SJCRH30 (cell line): ENCODE measurements around the gene PALD1. TPM values are rescaled to one million over a fixed set of nuclear protein-coding genes. Genes with fewer than 3 reads are reported as not detected.
"Not testable (repeated sequence)": the region's sequence is repeated elsewhere in the genome, so short reads cannot be mapped to it uniquely, and the experiment has no call there.

Experiments used
- DNase-seq, 2 experiments: peaks; one replicate each; pipeline ENCODE4 v3.0.0-alpha.2; 2015 to 2020
- H3K27ac ChIP-seq: fragments of 250-450 bp; sonication (Bioruptor Pico); 2 replicates; pipeline ENCODE4 v1.5.1; 2020; ENCODE audit warnings: mild to moderate bottlenecking, moderate library complexity
- H3K27me3 ChIP-seq: fragments of 250-450 bp; sonication (Bioruptor Pico); 2 replicates; pipeline ENCODE4 v1.5.1; 2020; ENCODE audit warnings: mild to moderate bottlenecking, moderate library complexity
- H3K36me3 ChIP-seq: fragments of 250-450 bp; sonication (Bioruptor Pico); 2 replicates; pipeline ENCODE4 v1.5.1; 2020; ENCODE audit warnings: mild to moderate bottlenecking, moderate library complexity
- H3K4me1 ChIP-seq: fragments of 250-450 bp; sonication (Bioruptor Pico); 2 replicates; pipeline ENCODE4 v1.5.1; 2020; ENCODE audit warnings: mild to moderate bottlenecking, moderate library complexity
- H3K4me3 ChIP-seq: fragments of 250-450 bp; sonication (Bioruptor Pico); 2 replicates; pipeline ENCODE4 v1.5.1; 2020; ENCODE audit warnings: mild to moderate bottlenecking, moderate library complexity
- H3K9me3 ChIP-seq: fragments of 250-450 bp; sonication (Bioruptor Pico); replicated peaks from 2 replicates; pipeline ENCODE4 v1.5.1; 2020; ENCODE audit warnings: mild to moderate bottlenecking, moderate library complexity
- total RNA-seq: library from RNA; depleted of rRNA; stranded (reverse); fragments of >200 nt; shearing (Covaris generic); gene quantifications from 2 replicates; pipeline ENCODE4 v1.2.3, GENCODE V29; 2014

The PALD1 gene
- total RNA-seq, 1 experiment from 2014 or later = 12.8 TPM

DNA sequence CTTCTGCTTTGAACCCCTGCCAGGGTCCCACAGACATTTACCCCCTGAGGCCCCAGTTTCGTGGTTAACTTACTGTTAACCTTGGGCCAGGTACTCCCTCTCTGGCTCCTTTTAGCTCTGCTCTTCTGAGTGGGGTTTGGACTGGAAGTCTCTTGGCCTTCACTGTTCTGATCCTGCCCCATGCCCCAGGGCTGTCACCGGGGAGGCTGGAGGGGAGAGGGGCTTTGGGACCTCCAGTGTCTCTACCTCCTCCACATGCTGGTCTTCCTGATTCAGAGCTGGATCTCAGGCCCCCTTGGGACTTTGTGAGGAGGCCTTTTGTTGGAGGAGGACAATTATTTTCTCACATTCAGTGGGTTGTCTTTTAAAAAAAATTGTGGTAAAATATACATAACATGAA, 12.7 kb upstream of the PALD1 start:
- no peaks in the 10 kb centered on the region for H3K27me3 ChIP-seq
- H3K36me3 ChIP-seq = no peaks in the 10 kb centered on the region
- peaks cover 11% of the 10 kb centered on the region for H3K4me1 ChIP-seq
- no peaks in the 10 kb centered on the region for H3K9me3 ChIP-seq
- H3K4me3 ChIP-seq = no peak overlapping the region
- DNase-seq = no peak
- no peak overlapping the region for H3K27ac ChIP-seq

DNA sequence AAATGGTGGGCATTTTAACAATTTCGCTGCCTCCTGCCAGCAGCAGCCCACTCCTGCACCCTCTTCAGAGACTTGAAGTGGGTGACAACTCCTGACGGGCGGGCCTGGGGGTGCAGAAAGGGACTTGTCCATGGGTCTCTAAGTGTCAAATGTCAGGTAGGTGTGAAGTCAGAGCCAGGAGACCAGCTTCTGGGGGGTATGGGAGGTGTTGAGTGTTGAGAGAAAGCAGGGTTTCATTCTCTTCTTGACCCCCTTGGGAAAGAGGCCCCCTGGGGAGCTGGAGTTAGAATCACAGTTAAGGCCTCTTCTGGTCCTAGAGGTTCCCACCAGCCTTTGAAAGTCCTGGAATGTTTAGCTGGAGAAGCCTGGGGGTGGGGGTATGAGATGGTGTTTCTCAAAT, 11.6 kb upstream of the PALD1 start:
- Histone ChIP-seq H3K4me1 (peaks cover 11% of the 10 kb centered on the region), H3K27ac (no peak overlapping the region), H3K9me3 (no peaks in the 10 kb centered on the region), H3K36me3 (no peaks in the 10 kb centered on the region), H3K27me3 (no peaks in the 10 kb centered on the region), H3K4me3 (no peak overlapping the region)
- no peak for DNase-seq

DNA sequence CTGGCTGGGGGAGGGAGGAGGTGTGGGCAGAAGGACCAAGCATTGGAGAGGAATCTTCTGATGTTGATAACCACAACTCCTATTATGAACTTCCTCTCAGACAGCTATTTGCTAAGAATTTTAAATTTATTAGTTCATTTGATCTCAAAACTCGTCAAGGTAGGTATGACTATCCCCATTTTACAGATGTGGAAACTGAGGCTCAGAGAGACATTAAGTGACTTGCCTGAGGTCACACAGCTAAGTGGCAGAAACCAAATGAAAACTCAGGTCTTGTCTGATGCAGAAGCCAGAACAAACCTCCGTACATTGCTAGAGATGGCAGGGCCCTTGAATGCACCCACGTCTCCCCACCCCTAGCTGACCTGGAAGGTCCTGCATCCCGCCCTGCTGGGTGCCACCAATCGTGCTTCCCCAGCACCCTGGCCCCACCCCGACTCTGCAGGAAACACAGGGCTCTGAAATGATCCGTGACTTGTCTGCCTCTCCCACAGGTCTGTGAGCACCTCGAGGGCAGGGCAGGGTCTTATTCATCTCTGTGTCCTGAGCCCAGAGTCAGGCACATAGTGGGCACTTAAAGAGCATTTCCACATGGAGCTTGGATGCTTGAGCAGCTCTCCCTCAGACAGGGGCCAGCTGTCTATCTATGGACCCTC, 5.6 kb upstream of the PALD1 start:
- peaks cover 20% of the 10 kb centered on the region for H3K4me1 ChIP-seq
- no peaks in the 10 kb centered on the region for H3K36me3 ChIP-seq
- no peak for DNase-seq
- H3K27me3 ChIP-seq = no peaks in the 10 kb centered on the region
- H3K27ac ChIP-seq = no peak overlapping the region
- H3K9me3 ChIP-seq = no peaks in the 10 kb centered on the region
- no peak overlapping the region for H3K4me3 ChIP-seq

DNA sequence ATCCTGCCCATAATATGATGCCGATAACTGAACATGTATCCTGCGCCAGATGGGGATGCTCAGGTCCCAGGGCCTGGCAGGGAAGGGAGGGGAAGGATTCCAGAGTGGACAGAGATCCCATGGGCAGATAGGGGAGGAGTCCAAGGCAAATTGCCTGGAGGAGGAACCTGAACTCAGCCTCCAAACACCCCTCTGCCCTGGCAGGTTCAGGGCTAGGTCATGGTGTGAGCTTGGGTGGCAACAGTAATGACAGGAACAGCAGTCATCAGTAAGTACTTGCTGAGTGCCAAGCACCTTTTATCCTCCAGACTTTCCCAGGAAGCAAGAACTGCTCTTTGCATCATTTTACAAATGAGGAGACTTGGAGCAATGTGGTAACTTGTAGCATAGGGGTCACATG, 3.8 kb upstream of the PALD1 start:
- H3K27me3 ChIP-seq = no peaks in the 10 kb centered on the region
- H3K4me3 ChIP-seq = no peak overlapping the region

DNA sequence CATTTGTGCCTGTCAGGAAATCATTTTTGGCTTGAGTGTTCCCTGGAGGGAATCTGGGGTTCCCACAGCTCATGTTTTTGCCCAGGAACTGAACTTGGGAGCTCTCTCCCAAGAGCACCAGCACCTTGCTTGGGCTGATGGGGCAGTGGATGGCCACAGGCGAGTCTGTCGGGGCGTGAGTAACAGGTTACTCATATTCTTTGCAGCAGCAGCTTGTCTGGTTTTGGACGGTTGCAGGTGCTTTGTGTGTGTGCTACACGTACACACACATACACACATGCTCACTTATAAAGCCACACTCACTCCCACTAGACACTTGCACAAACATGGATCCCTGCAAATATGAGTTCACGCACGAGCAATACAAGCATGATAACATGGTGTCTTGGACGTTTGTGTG, 2.9 kb upstream of the PALD1 start:
- peak overlapping the region; percentile 49 for H3K27ac ChIP-seq
- peaks cover 20% of the 10 kb centered on the region for H3K4me1 ChIP-seq
- H3K36me3 ChIP-seq = no peaks in the 10 kb centered on the region
- DNase-seq = no peak
- no peak overlapping the region for H3K4me3 ChIP-seq
- no peaks in the 10 kb centered on the region for H3K9me3 ChIP-seq
- no peaks in the 10 kb centered on the region for H3K27me3 ChIP-seq

More for the DNA sequence above, 3.8 kb upstream of the PALD1 start:
- Histone ChIP-seq H3K4me1 (peaks cover 20% of the 10 kb centered on the region), H3K36me3 (no peaks in the 10 kb centered on the region), H3K27ac (peak overlapping the region; percentile 49), H3K9me3 (no peaks in the 10 kb centered on the region)
- peak; percentile 84 to 91 for DNase-seq

DNA sequence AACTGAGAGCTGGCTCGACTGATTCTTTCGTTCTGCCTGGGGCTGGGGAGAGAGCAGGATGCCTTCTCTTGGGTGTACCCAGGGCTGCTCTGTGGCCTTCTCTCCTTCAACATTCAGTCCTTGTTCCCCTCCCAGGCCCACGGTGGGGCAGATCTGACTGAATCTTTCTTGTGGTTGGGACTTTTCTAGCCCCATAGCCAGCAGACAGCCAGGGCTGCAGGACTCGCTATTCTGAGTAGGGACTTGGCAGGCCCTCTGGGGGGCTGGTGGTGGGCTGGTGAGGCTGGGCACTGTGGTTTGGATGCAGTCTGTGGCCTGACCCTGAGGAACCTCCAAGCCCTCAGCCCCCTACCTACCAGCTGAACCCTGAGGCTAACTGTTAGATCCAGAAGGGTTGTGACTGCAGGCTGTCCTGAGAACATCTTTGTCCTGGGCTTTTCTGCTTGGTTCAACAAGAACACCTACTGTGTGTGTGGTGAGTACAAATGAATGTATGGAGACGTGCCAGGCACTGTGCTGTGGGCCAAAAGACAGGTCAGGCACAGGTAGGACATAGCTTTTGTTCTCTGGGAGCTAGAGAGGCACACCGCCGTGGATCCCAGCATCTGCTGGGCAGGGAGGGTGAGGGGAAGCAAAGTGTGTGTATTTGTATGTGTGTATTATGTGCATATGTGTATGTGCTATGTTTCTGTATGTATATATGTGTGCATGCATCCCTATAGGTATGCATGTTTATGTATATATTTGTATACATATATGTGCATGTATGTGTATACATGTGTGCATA, 2.1 kb upstream of the PALD1 start:
- Histone ChIP-seq H3K36me3 (no peaks in the 10 kb centered on the region), H3K4me3 (no peak overlapping the region), H3K27ac (no peak overlapping the region), H3K9me3 (no peaks in the 10 kb centered on the region), H3K27me3 (no peaks in the 10 kb centered on the region), H3K4me1 (peaks cover 20% of the 10 kb centered on the region)
- no peak for DNase-seq

DNA sequence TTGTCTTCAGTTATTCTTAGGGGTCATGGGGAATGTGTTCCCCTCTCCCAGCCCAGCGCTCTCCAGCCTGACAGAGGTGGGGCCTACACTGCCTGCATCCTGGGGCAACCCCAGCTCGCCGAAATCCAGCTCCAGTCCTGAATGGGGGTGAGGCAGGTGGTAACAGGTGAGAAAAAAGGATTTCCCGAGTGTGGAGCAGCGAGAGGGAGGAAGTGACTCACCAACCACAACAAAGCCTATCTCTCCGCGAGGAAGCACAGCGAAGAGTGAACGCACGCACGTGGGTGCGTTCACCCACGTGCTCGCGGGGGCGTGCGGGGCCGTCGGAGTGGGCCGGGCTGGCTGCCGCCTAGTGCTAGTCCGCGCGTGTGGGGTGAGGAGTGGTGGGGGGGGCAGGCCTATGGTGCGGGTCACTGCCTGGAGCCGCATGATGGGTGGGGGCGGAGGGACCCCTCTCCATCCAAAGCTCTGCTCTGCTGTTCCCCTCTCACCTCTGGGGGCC, 855 bp upstream of the PALD1 start:
- peak; percentile 19 to 44 for DNase-seq
- Histone ChIP-seq H3K36me3 (no peaks in the 10 kb centered on the region), H3K27ac (peak overlapping the region; percentile 47), H3K27me3 (no peaks in the 10 kb centered on the region), H3K4me1 (peaks cover 20% of the 10 kb centered on the region), H3K4me3 (peak overlapping the region; percentile 65), H3K9me3 (no peaks in the 10 kb centered on the region)

DNA sequence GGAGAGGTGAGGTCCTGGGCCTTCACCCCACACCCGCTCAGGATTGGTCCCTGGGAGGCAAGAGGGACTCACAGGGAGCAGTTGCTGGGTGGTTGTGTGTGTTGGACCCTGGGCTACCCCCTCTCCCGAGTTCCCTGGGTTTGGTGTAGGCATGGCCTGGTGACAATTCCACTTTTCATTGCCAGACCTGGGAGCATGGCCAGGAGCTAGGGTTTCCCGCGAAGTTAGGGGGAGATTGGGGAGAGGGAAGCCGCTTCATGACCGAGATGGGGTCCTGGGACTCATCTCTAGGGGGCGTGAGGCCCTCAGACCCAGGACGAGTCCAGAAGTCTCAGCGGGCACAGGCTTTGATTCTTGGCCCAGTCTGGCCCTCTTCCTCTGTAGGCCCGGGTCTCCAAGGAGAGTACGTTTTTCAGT, 606 bp downstream of the PALD1 start:
- peak; percentile 23 to 39 for DNase-seq
- Histone ChIP-seq H3K36me3 (no peaks in the 10 kb centered on the region), H3K4me3 (peak overlapping the region; percentile 65), H3K27ac (no peak overlapping the region), H3K4me1 (peaks cover 20% of the 10 kb centered on the region), H3K27me3 (no peaks in the 10 kb centered on the region), H3K9me3 (no peaks in the 10 kb centered on the region)

DNA sequence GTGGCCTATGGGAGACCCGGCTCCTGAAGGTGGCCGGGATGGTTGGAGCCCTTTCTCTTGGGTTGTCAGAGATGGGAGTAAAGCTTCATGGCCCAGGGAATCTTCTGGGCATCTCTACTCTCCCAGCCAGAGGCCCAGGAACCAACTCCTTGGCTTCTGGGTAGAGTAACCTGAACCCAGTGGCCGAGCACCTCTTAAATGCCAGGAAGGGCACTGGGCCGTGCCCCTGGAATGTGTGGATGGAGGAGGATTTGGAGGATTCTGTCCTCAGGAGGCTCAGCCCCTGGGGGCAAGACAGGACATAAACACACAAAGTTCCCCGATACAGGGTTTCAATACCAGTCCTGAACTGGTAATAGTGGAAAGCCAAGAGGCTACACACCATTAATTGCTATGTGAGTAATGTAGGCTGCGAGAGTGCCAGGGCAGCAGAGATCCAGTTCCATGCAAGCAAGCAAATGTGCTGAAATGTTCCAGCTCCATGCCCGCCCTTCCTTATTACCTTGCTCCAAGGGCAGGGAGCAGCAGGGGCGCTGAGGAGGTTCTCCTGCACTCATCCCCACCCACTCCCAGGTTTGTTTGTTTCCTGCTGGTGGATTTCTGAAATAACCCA, 1.2 kb downstream of the PALD1 start:
- peaks cover 16% of the 10 kb centered on the region for H3K4me1 ChIP-seq
- no peak overlapping the region for H3K27ac ChIP-seq
- no peaks in the 10 kb centered on the region for H3K27me3 ChIP-seq
- DNase-seq = no peak
- no peaks in the 10 kb centered on the region for H3K36me3 ChIP-seq
- H3K9me3 ChIP-seq = no peaks in the 10 kb centered on the region
- peak overlapping the region; percentile 65; the same call in 1 of the 2 replicates for H3K4me3 ChIP-seq

DNA sequence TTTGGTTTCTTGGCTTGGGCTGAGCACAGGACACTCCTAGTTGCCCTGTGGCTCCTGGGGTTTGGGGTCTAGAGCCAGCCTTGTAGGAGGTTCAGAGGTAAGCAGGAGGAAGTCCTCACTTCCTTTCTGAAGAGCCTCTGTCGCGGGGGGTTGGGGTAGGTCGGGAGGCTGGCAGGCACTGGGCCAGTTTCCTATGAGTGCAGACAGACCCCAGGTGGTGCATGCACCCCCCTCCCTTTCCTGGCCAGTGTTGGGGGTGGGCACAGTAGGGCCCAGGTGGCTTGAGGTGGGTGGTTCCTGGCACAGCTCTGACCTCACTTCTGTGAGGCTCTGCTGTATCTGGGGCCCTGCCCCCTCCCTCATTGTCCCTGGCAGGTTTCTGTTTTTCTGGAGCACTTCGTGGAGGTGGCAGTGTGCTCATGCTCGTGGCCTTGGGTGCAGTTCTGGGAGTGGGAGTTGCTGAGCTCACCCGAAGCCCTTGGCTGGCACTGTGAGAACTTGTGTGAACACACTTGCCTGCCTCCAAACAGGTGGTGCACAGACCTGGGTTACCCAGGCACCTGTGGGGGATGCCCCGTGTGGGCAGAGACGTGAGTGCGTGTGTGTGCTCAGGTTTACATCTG, 1.8 kb downstream of the PALD1 start:
- Histone ChIP-seq H3K27ac (no peak overlapping the region), H3K9me3 (no peaks in the 10 kb centered on the region), H3K36me3 (no peaks in the 10 kb centered on the region), H3K27me3 (no peaks in the 10 kb centered on the region), H3K4me1 (peaks cover 11% of the 10 kb centered on the region), H3K4me3 (no peak overlapping the region)
- no peak for DNase-seq

DNA sequence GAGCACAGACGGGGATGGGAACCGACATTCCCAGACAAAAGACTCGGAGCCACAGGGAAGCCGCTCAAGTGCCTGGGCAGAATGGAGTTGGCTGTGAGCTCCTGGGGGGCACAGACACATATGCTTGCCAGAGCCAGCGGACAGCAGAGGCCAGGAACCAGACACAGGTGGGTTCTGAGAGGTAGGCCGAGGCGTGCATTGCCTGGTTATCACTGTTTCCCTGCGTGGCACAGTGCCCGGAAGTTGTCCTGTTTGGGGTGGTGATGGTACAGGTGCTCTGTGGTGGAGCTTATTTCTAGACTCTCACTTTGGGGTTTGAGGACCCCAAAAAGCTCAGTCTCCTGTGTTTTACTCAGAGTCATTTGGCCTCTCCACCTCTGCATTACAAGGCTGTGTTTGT, 2.5 kb downstream of the PALD1 start:
- H3K4me3 ChIP-seq = no peak overlapping the region
- no peaks in the 10 kb centered on the region for H3K9me3 ChIP-seq
- no peak for DNase-seq
- peaks cover 5% of the 10 kb centered on the region; the same call in 1 of the 2 replicates for H3K4me1 ChIP-seq
- no peaks in the 10 kb centered on the region for H3K27me3 ChIP-seq
- H3K27ac ChIP-seq = no peak overlapping the region
- no peaks in the 10 kb centered on the region for H3K36me3 ChIP-seq

DNA sequence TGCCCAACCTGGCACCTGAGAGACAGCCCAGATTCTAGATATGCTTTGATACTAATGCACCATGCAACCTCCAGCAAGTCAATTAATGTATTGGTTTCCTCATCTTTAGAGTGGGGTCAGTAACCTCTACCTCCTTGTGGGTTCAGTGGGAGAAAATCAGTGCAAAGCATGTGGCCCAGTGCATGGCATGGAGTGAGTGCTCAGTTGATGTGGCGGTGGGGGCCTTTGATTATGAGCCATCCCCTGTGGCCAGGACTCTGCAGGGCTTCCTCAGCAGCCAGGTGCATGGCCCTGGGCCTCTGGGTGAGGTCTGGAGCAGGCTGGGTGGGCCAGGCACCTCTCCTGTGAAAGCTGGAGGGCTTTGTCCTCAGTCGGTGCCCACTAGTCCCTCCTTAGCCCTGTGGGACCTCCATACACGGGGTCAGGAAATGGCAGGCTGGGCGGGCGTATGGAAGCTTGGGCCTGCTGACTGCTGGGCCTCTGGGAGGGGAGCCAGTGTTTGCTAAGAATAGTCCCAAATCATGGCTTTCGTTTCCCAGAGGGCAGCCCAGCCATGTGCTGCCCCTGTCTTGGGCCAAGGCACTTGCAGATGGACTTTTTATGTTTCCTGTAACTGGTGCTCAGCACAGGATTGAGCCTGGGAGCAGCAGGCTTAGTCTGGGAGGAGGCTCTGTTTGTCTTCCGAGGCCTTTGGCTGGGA, 3.4 kb downstream of the PALD1 start:
- Histone ChIP-seq H3K4me1 (peaks cover 5% of the 10 kb centered on the region; the same call in 1 of the 2 replicates), H3K27me3 (no peaks in the 10 kb centered on the region), H3K9me3 (no peaks in the 10 kb centered on the region), H3K27ac (no peak overlapping the region), H3K4me3 (no peak overlapping the region), H3K36me3 (no peaks in the 10 kb centered on the region)
- no peak for DNase-seq

DNA sequence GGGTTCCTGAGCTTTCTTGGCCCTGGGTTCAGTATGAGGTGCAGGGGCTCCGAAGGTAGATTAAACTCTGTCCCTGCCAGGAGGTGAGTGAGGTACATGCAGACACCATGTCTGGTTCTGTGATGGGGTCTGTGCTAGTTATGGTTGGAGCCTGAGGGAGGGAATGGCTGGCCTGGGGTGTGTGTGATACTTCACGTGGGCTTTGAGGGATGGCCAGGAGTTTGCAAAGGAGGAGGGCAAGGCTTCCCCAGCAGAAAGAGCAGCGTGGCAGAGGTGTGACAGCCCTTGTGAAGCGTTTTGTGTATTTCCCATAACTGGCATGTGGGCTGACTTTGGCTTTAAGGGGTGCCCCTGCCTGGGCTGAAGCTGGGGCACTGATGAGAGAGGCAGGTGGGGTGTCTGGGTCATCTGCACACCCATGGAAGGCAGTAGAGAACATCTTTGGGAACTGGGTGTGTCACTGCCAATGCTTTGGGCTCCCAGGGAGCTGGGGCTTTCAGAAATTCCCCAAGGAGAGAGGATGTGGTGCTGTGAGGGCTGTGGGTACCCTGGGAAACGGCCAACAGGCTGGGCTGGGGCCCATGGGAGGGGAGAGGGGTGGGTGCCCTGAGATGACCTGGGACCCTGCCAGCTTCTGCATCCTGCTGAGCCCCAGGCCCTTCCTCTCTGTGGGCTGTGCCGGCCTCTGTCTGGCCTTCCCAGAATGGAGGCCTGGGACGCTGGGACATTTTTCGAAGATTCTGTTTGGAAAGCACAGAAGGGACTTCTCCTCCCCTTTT, 4.6 kb downstream of the PALD1 start:
- Histone ChIP-seq H3K27ac (no peak overlapping the region), H3K9me3 (no peaks in the 10 kb centered on the region), H3K4me1 (no peaks in the 10 kb centered on the region), H3K4me3 (no peak overlapping the region), H3K27me3 (no peaks in the 10 kb centered on the region), H3K36me3 (no peaks in the 10 kb centered on the region)
- no peak for DNase-seq

DNA sequence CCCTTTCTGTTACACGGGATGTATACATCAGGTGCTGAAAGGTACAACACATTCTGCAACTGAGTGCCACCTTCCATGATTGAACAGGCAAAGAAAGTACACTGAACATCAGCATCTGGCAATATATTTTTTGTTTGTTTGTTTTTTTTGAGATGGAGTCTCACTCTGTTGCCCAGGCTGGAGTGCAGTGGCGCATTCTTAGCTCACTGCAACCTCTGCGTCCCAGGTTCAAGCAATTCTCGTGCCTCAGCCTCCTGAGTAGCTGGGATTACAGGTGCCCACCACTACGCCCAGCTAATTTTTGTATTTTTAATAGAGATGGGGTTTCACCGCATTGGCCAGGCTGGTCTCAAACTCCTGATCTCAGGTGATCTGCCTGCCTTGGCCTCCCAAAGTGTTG, 5.3 kb downstream of the PALD1 start:
- H3K27ac ChIP-seq, H3K4me3 ChIP-seq: not testable (repeated sequence)

More for the DNA sequence above, 5.3 kb downstream of the PALD1 start:
- not testable (repeated sequence) for H3K27me3 ChIP-seq, H3K4me1 ChIP-seq, H3K36me3 ChIP-seq, DNase-seq, H3K9me3 ChIP-seq
